Suprapubic skin (tissue), 4 donors: ENCODE measurements around the gene COG5. TPM values are rescaled to one million over a fixed set of nuclear protein-coding genes. Genes with fewer than 3 reads are reported as not detected.

Experiments
- DNase-seq, 2 donors: peaks; one replicate each; pipeline ENCODE4 v3.0.0-alpha.2; 2019; ENCODE audit warnings: low spot score in 2 of 2
- H3K27ac ChIP-seq: fragments of 200-600 bp; sonication (generic); one replicate; pipeline ENCODE4 v1.5.1; 2019
- H3K27me3 ChIP-seq: fragments of 200-600 bp; sonication (generic); one replicate; pipeline ENCODE4 v1.5.1; 2019
- H3K36me3 ChIP-seq: fragments of 200-600 bp; sonication (generic); one replicate; pipeline ENCODE4 v1.5.1; 2019
- H3K4me1 ChIP-seq: fragments of 200-600 bp; sonication (generic); one replicate; pipeline ENCODE4 v1.5.1; 2019
- H3K4me3 ChIP-seq: fragments of 200-600 bp; sonication (generic); one replicate; pipeline ENCODE4 v1.5.1; 2019; ENCODE audit warnings: mild to moderate bottlenecking
- H3K9me3 ChIP-seq: fragments of 200-600 bp; sonication (generic); one replicate; pipeline ENCODE4 v1.5.1; 2019
- EP300 ChIP-seq: sonication (generic); formaldehyde crosslinking; IDR thresholded peaks from one replicate; pipeline ENCODE4 v1.6.1; 2017; ENCODE audit warnings: antibody characterized with exemption
- POLR2A ChIP-seq, 2 donors: fragments of 450-650 bp; IDR thresholded peaks; one replicate each; pipeline ENCODE4 v1.6.1; 2017; ENCODE audit warnings: antibody characterized with exemption in 2 of 2, mild to moderate bottlenecking in 2 of 2, moderate library complexity in 2 of 2
- POLR2AphosphoS5 ChIP-seq, 3 donors: sonication (generic); formaldehyde crosslinking; IDR thresholded peaks; one replicate each; pipeline ENCODE4 v1.6.1; 2017; ENCODE audit warnings: antibody characterized with exemption in 3 of 3
- WGBS: methylation state at CpG from one replicate; pipeline ENCODE4 v1.1.5; 2018; 5-methylcytosine and 5-hydroxymethylcytosine counted together
- total RNA-seq, 4 donors: library from RNA; depleted of rRNA; stranded (reverse); fragments of >200 nt; gene quantifications; one replicate each; pipeline ENCODE4 v1.1.0, GENCODE V29; 2016
- TF ChIP-seq, protein P1 (sequence below), 2 donors: fragments of 200-600 bp in 1 of 2; fragments of 450-650 bp in 1 of 2; sonication (generic) in 1 of 2; IDR thresholded peaks; one replicate each; pipeline ENCODE4 v1.5.1; 2016 to 2019; ENCODE audit warnings: antibody characterized with exemption in 2 of 2, mild to moderate bottlenecking in 1 of 2, moderate library complexity in 1 of 2

COG5 gene
- total RNA-seq, 4 donors from 2014 or later, result 31.1 to 60.1 (median 53.7) TPM

GRCh38 chr7:107167483-107168232, 396.1 kb downstream of the COG5 start:
- Histone ChIP-seq H3K4me3 (peak overlapping the region; percentile 90), H3K27me3 (no peaks in the 10 kb centered on the region), H3K36me3 (peaks cover 4% of the 10 kb centered on the region), H3K4me1 (peaks cover 27% of the 10 kb centered on the region), H3K9me3 (no peaks in the 10 kb centered on the region), H3K27ac (peak overlapping the region; percentile 99)
- peak in 1 of 2 donors; percentile 83 for DNase-seq
- WGBS, result 0% methylated on average over 15 of the region's 15 CpGs
- no peak for TF ChIP-seq EP300
- TF ChIP-seq, protein P1, sequence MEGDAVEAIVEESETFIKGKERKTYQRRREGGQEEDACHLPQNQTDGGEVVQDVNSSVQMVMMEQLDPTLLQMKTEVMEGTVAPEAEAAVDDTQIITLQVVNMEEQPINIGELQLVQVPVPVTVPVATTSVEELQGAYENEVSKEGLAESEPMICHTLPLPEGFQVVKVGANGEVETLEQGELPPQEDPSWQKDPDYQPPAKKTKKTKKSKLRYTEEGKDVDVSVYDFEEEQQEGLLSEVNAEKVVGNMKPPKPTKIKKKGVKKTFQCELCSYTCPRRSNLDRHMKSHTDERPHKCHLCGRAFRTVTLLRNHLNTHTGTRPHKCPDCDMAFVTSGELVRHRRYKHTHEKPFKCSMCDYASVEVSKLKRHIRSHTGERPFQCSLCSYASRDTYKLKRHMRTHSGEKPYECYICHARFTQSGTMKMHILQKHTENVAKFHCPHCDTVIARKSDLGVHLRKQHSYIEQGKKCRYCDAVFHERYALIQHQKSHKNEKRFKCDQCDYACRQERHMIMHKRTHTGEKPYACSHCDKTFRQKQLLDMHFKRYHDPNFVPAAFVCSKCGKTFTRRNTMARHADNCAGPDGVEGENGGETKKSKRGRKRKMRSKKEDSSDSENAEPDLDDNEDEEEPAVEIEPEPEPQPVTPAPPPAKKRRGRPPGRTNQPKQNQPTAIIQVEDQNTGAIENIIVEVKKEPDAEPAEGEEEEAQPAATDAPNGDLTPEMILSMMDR (IDR thresholded peaks at IDR 0.05), result peak; percentile 50 to 51

- Histone ChIP-seq H3K9me3 (no peaks in the 10 kb centered on the region), H3K4me3 (peak overlapping the region; percentile 90), H3K27ac (peak overlapping the region; percentile 99), H3K36me3 (peaks cover 4% of the 10 kb centered on the region), H3K27me3 (no peaks in the 10 kb centered on the region), H3K4me1 (peaks cover 20% of the 10 kb centered on the region)
- WGBS, result 40% methylated on average over 5 of the region's 5 CpGs
- no peak for TF ChIP-seq POLR2A (IDR thresholded peaks at IDR 0.05)
- TF ChIP-seq, protein P1 (IDR thresholded peaks at IDR 0.05), result no peak
- no peak for TF ChIP-seq POLR2AphosphoS5 (IDR thresholded peaks at IDR 0.05)
- TF ChIP-seq EP300, result no peak
- DNase-seq, result no peak
Observed at GRCh38 chr7:107166736-107167426, 396.8 kb downstream of the COG5 start.

- no peaks in the 10 kb centered on the region for H3K36me3 ChIP-seq
- H3K4me1 ChIP-seq, result peaks cover 7% of the 10 kb centered on the region
- no peak overlapping the region for H3K27ac ChIP-seq
- H3K9me3 ChIP-seq, result no peaks in the 10 kb centered on the region
- no peaks in the 10 kb centered on the region for H3K27me3 ChIP-seq
- TF ChIP-seq, protein P1 (IDR thresholded peaks at IDR 0.05), result no peak
- TF ChIP-seq POLR2A (IDR thresholded peaks at IDR 0.05) (no peak), EP300 (no peak), POLR2AphosphoS5 (IDR thresholded peaks at IDR 0.05) (no peak)
- WGBS, result 72% methylated on average over 3 of the region's 3 CpGs
- no peak overlapping the region for H3K4me3 ChIP-seq
- DNase-seq, result no peak
Observed at GRCh38 chr7:107165341-107165740, 398.4 kb downstream of the COG5 start.

- no peak overlapping the region for H3K4me3 ChIP-seq
- WGBS, result 65% methylated on average over 2 of the region's 2 CpGs
- no peak for DNase-seq
- TF ChIP-seq EP300, result no peak
- TF ChIP-seq POLR2A (IDR thresholded peaks at IDR 0.05), result no peak
- no peak for TF ChIP-seq POLR2AphosphoS5 (IDR thresholded peaks at IDR 0.05)
- H3K27me3 ChIP-seq, result no peaks in the 10 kb centered on the region
- no peak overlapping the region for H3K27ac ChIP-seq
- peaks cover 4% of the 10 kb centered on the region for H3K4me1 ChIP-seq
- no peaks in the 10 kb centered on the region for H3K9me3 ChIP-seq
- no peaks in the 10 kb centered on the region for H3K36me3 ChIP-seq
Observed at GRCh38 chr7:107164092-107164491, 399.6 kb downstream of the COG5 start.

- TF ChIP-seq EP300 (no peak), POLR2A (IDR thresholded peaks at IDR 0.05) (no peak), POLR2AphosphoS5 (IDR thresholded peaks at IDR 0.05) (no peak)
- TF ChIP-seq, protein P1 (IDR thresholded peaks at IDR 0.05), result no peak
- Histone ChIP-seq H3K27ac (no peak overlapping the region), H3K4me3 (no peak overlapping the region), H3K9me3 (no peaks in the 10 kb centered on the region), H3K36me3 (no peaks in the 10 kb centered on the region), H3K27me3 (no peaks in the 10 kb centered on the region), H3K4me1 (peaks cover 4% of the 10 kb centered on the region)
- DNase-seq, result no peak
- 80% methylated on average over 5 of the region's 5 CpGs for WGBS
Observed at GRCh38 chr7:107162475-107162874, 401.2 kb downstream of the COG5 start.
